ENCODE measurements around the gene NOX3.

The NOX3 gene

GRCh38 chr6:155442562-155442961 lies 13.1 kb downstream of the NOX3 start:
- 0 out of 2 replicates have a peak, but pooled peaks have one; percentile 66 for TF ChIP-seq ZFP3 (CRISPR knock-in tag; IDR thresholded peaks at IDR 0.05)
- TF ChIP-seq CSRNP3 (CRISPR knock-in tag; IDR thresholded peaks at IDR 0.05), result peak; percentile 27; the same call in 1 of the 2 replicates
- TF ChIP-seq ZNF70 (CRISPR knock-in tag; IDR thresholded peaks at IDR 0.05), result no peak
- TF ChIP-seq ZFP30 (CRISPR knock-in tag; IDR thresholded peaks at IDR 0.05), result no peak
- peak; percentile 57; the same call in 1 of the 2 replicates for TF ChIP-seq CREB5 (CRISPR knock-in tag; IDR thresholded peaks at IDR 0.05; ENCODE audit: low read depth)
- TF ChIP-seq TCF4 (CRISPR knock-in tag; IDR thresholded peaks at IDR 0.05; ENCODE audit: borderline replicate concordance), result peak; percentile 75; the same call in 1 of the 2 replicates
- TF ChIP-seq ISL1 (CRISPR knock-in tag; IDR thresholded peaks at IDR 0.05), result 0 out of 2 replicates have a peak, but pooled peaks have one; percentile 29
- TF ChIP-seq TSHZ2 (CRISPR knock-in tag; IDR thresholded peaks at IDR 0.05), result peak; percentile 50; the same call in 1 of the 2 replicates
- ATAC-seq, result peak; percentile 31

GRCh38 chr6:155441112-155441465 lies 14.6 kb downstream of the NOX3 start:
- TF ChIP-seq RARB (CRISPR knock-in tag; IDR thresholded peaks at IDR 0.05) (no peak), ISL1 (CRISPR knock-in tag; IDR thresholded peaks at IDR 0.05) (no peak), CSDC2 (CRISPR knock-in tag; IDR thresholded peaks at IDR 0.05) (no peak), ZC3H10 (CRISPR knock-in tag; IDR thresholded peaks at IDR 0.05) (no peak), ZNF565 (CRISPR knock-in tag; conservative IDR thresholded peaks at IDR 0.05; ENCODE audit: low read depth) (no peak), PATZ1 (CRISPR knock-in tag; IDR thresholded peaks at IDR 0.05; ENCODE audit: borderline replicate concordance) (no peak), OSR1 (CRISPR knock-in tag; IDR thresholded peaks at IDR 0.05) (no peak), ZFP30 (CRISPR knock-in tag; IDR thresholded peaks at IDR 0.05) (no peak), TCF4 (CRISPR knock-in tag; IDR thresholded peaks at IDR 0.05; ENCODE audit: borderline replicate concordance) (no peak), TSHZ2 (CRISPR knock-in tag; IDR thresholded peaks at IDR 0.05) (no peak), CREB5 (CRISPR knock-in tag; IDR thresholded peaks at IDR 0.05; ENCODE audit: low read depth) (no peak)
- ATAC-seq, result no peak

- ATAC-seq, result no peak
- TF ChIP-seq ZC3H10 (CRISPR knock-in tag; IDR thresholded peaks at IDR 0.05) (no peak), RARB (CRISPR knock-in tag; IDR thresholded peaks at IDR 0.05) (no peak), ZNF70 (CRISPR knock-in tag; IDR thresholded peaks at IDR 0.05) (no peak), PPARA (CRISPR knock-in tag; IDR thresholded peaks at IDR 0.05; ENCODE audit: borderline replicate concordance) (no peak), GLIS3 (CRISPR knock-in tag; IDR thresholded peaks at IDR 0.05) (no peak), ESRRG (CRISPR knock-in tag; IDR thresholded peaks at IDR 0.05) (no peak), ZFP3 (CRISPR knock-in tag; IDR thresholded peaks at IDR 0.05) (no peak), CREB5 (CRISPR knock-in tag; IDR thresholded peaks at IDR 0.05; ENCODE audit: low read depth) (no peak), TCF4 (CRISPR knock-in tag; IDR thresholded peaks at IDR 0.05; ENCODE audit: borderline replicate concordance) (no peak), ZNF565 (CRISPR knock-in tag; conservative IDR thresholded peaks at IDR 0.05; ENCODE audit: low read depth) (no peak), TSHZ2 (CRISPR knock-in tag; IDR thresholded peaks at IDR 0.05) (no peak), ZFP30 (CRISPR knock-in tag; IDR thresholded peaks at IDR 0.05) (no peak), CSDC2 (CRISPR knock-in tag; IDR thresholded peaks at IDR 0.05) (no peak), ISL1 (CRISPR knock-in tag; IDR thresholded peaks at IDR 0.05) (no peak), TOX (CRISPR knock-in tag; IDR thresholded peaks at IDR 0.05; ENCODE audit: borderline replicate concordance) (no peak)
These were observed 15.1 kb downstream of the NOX3 start for GRCh38 chr6:155440398-155441111.

All from SK-N-SH treated with all-trans-retinoic acid at 6 μM for 48 hours (cell line).